Activated CD8-positive, alpha-beta memory T cell treated with anti-CD3 and anti-CD28 coated beads, Interleukin-2, amount 50 U/mL, for 4 hours (primary cell): ENCODE results near the gene MPP3.
"Not testable (repeated sequence)": the region's sequence is repeated elsewhere in the genome, so short reads cannot be mapped to it uniquely, and the experiment has no call there.

Source experiments
- DNase-seq: peaks from one replicate; pipeline ENCODE4 v3.0.0-alpha.2; 2020

The MPP3 gene

GRCh38 chr17:43800736-43801135 is 32.2 kb downstream of the MPP3 start:
- DNase-seq: no peak

GRCh38 chr17:43799047-43799446 is 33.9 kb downstream of the MPP3 start:
- DNase-seq: no peak

GRCh38 chr17:43798024-43798423 is 34.9 kb downstream of the MPP3 start:
- not testable (repeated sequence) for DNase-seq

- not testable (repeated sequence) for DNase-seq
These were observed 40.3 kb downstream of the MPP3 start for GRCh38 chr17:43792668-43793067.

- no peak for DNase-seq
These were observed 41.4 kb downstream of the MPP3 start for GRCh38 chr17:43791589-43791988.

GRCh38 chr17:43790311-43790940 is 42.5 kb downstream of the MPP3 start:
- no peak for DNase-seq

GRCh38 chr17:43789482-43789881 is 43.5 kb downstream of the MPP3 start:
- DNase-seq: no peak

GRCh38 chr17:43788540-43788939 is 44.4 kb downstream of the MPP3 start:
- no peak for DNase-seq

- DNase-seq: no peak
These were observed 45.2 kb downstream of the MPP3 start for GRCh38 chr17:43787728-43788127.

GRCh38 chr17:43784628-43785101 is 48.3 kb downstream of the MPP3 start:
- DNase-seq: no peak

GRCh38 chr17:43784068-43784467 is 48.9 kb downstream of the MPP3 start:
- no peak for DNase-seq

- DNase-seq: no peak
These were observed 49.8 kb downstream of the MPP3 start for GRCh38 chr17:43782913-43783680.

- no peak for DNase-seq
These were observed 52.8 kb downstream of the MPP3 start, which contains the start of gene CFAP97D1 for GRCh38 chr17:43780135-43780534. CFAP97D1 (plus strand) TSS chr17:43780435; CDS start chr17:43780463, 28 bp downstream.

GRCh38 chr17:43779145-43780125 is 53.5 kb downstream of the MPP3 start:
- DNase-seq: no peak

- peak; percentile 71 for DNase-seq
These were observed 54.4 kb downstream of the MPP3 start, which contains the start of gene DUSP3 for GRCh38 chr17:43778337-43779144. DUSP3 (minus strand) TSS chr17:43778977; CDS start chr17:43778924, 53 bp downstream.

- no peak for DNase-seq
These were observed 58.4 kb downstream of the MPP3 start for GRCh38 chr17:43774304-43775250.

GRCh38 chr17:43772877-43773648 is 59.9 kb downstream of the MPP3 start:
- DNase-seq: no peak

GRCh38 chr17:43771463-43771862 is 61.5 kb downstream of the MPP3 start:
- no peak for DNase-seq

- DNase-seq: no peak
These were observed 62.0 kb downstream of the MPP3 start for GRCh38 chr17:43770957-43771356.

GRCh38 chr17:43769859-43770258 is 63.1 kb downstream of the MPP3 start:
- no peak for DNase-seq
